Left ventricle myocardium inferior (tissue), 1 donor: ENCODE data around the gene SOCS2. TPM values are rescaled to one million over a fixed set of nuclear protein-coding genes. Genes with fewer than 3 reads are reported as not detected.

ENCODE experiments used
- DNase-seq: peaks from one replicate; pipeline ENCODE4 v3.0.0-alpha.2; 2020
- H3K27ac ChIP-seq: fragments of 200-600 bp; replicated peaks from 2 replicates; pipeline ENCODE4 v1.8.0; 2021
- H3K27me3 ChIP-seq: fragments of 200-600 bp; 2 replicates; pipeline ENCODE4 v1.8.0; 2021; ENCODE audit warnings: low read depth
- H3K36me3 ChIP-seq: fragments of 200-600 bp; 2 replicates; pipeline ENCODE4 v1.8.0; 2021
- H3K4me1 ChIP-seq: fragments of 200-600 bp; 2 replicates; pipeline ENCODE4 v1.8.0; 2021
- H3K4me3 ChIP-seq: fragments of 200-600 bp; 2 replicates; pipeline ENCODE4 v1.8.0; 2021; ENCODE audit warnings: mild to moderate bottlenecking, moderate library complexity
- H3K9me3 ChIP-seq: fragments of 200-600 bp; replicated peaks from 2 replicates; pipeline ENCODE4 v1.8.0; 2021
- intact Hi-C: fragments of 100-400 bp; cut with micrococcal nuclease; formaldehyde crosslinking; loops from one replicate; pipeline ENCODE4 v1.11.0; 2022
- total RNA-seq: library from RNA; stranded (reverse); fragmentation: NEBNext Ultra II Directional; extraction: Animal tissue kit (Norgen Biotek cat#: 25700); gene quantifications from one replicate; pipeline ENCODE4 v1.2.1, GENCODE V29; 2021
- TF ChIP-seq, protein P1 (sequence below): fragments of 200-600 bp; IDR thresholded peaks from 2 replicates; pipeline ENCODE4 v1.8.0; 2021; ENCODE audit warnings: antibody characterized with exemption, mild to moderate bottlenecking, borderline replicate concordance
- donor health status: DM: no; HTN: yes; CAD: no; lungs with severe emphysema.

The SOCS2 gene
- total RNA-seq, 1 donor from 2014 or later = 16.6 TPM

- Histone ChIP-seq H3K27me3 (no peaks in the 10 kb centered on the region), H3K4me3 (no peak overlapping the region), H3K4me1 (peaks cover 30% of the 10 kb centered on the region), H3K27ac (no peak overlapping the region), H3K36me3 (peaks cover 18% of the 10 kb centered on the region), H3K9me3 (no peaks in the 10 kb centered on the region)
- DNase-seq = no peak
- TF ChIP-seq, protein P1, sequence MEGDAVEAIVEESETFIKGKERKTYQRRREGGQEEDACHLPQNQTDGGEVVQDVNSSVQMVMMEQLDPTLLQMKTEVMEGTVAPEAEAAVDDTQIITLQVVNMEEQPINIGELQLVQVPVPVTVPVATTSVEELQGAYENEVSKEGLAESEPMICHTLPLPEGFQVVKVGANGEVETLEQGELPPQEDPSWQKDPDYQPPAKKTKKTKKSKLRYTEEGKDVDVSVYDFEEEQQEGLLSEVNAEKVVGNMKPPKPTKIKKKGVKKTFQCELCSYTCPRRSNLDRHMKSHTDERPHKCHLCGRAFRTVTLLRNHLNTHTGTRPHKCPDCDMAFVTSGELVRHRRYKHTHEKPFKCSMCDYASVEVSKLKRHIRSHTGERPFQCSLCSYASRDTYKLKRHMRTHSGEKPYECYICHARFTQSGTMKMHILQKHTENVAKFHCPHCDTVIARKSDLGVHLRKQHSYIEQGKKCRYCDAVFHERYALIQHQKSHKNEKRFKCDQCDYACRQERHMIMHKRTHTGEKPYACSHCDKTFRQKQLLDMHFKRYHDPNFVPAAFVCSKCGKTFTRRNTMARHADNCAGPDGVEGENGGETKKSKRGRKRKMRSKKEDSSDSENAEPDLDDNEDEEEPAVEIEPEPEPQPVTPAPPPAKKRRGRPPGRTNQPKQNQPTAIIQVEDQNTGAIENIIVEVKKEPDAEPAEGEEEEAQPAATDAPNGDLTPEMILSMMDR = no peak
- intact Hi-C loops = no loop called here
Measured at GRCh38 chr12:93582351-93582750, 9.9 kb downstream of the SOCS2 start.

- Histone ChIP-seq H3K27ac (no peak overlapping the region), H3K9me3 (no peaks in the 10 kb centered on the region), H3K36me3 (peaks cover 16% of the 10 kb centered on the region), H3K4me1 (peaks cover 15% of the 10 kb centered on the region), H3K4me3 (no peak overlapping the region), H3K27me3 (no peaks in the 10 kb centered on the region)
- TF ChIP-seq, protein P1 = no peak
- intact Hi-C loops = no loop called here
- no peak for DNase-seq
Measured at GRCh38 chr12:93583627-93584392, 11.3 kb downstream of the SOCS2 start.

- Histone ChIP-seq H3K9me3 (no peaks in the 10 kb centered on the region), H3K4me3 (no peak overlapping the region), H3K27ac (no peak overlapping the region), H3K36me3 (peaks cover 2% of the 10 kb centered on the region), H3K4me1 (peaks cover under 1% of the 10 kb centered on the region), H3K27me3 (no peaks in the 10 kb centered on the region)
- intact Hi-C loops = no loop called here
- no peak for DNase-seq
- TF ChIP-seq, protein P1 = no peak
Measured at GRCh38 chr12:93585247-93585646, 12.8 kb downstream of the SOCS2 start.

- peaks cover 17% of the 10 kb centered on the region for H3K4me1 ChIP-seq
- no peak overlapping the region for H3K4me3 ChIP-seq
- no peaks in the 10 kb centered on the region for H3K27me3 ChIP-seq
- intact Hi-C loops = no loop called here
- DNase-seq = no peak
- H3K9me3 ChIP-seq = no peaks in the 10 kb centered on the region
- no peak overlapping the region for H3K27ac ChIP-seq
- TF ChIP-seq, protein P1 = no peak
- no peaks in the 10 kb centered on the region for H3K36me3 ChIP-seq
Measured at GRCh38 chr12:93587611-93588010, 15.1 kb downstream of the SOCS2 start.

DNA sequence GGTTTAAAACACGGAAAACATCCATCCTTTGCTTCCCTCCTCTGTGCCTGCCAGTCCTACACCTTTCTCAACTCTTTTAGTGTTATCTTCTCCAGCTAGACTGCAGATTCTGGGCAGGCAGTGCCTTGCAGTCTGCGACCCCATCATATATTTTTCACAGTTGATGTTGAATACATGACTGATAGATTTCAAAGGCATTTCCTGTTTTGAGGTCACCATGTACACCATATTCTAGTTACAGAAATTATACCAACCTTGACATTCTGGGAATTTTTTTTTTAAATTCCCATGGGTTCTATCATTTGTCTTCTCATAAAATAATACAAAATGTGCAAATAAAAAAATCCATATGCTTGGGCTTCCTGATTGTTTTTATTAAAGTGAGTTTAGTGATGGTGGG is 16.6 kb downstream of the SOCS2 start:
- Histone ChIP-seq H3K36me3 (no peaks in the 10 kb centered on the region), H3K27ac (no peak overlapping the region), H3K27me3 (no peaks in the 10 kb centered on the region), H3K9me3 (no peaks in the 10 kb centered on the region), H3K4me1 (peaks cover 23% of the 10 kb centered on the region), H3K4me3 (no peak overlapping the region)
- DNase-seq = no peak
- intact Hi-C loops = no loop called here
- TF ChIP-seq, protein P1 = no peak
